ENCODE data around the gene CCL18. TPM values are rescaled to one million over a fixed set of nuclear protein-coding genes. Genes with fewer than 3 reads are reported as not detected.

Gene CCL18
- total RNA-seq, 2 experiments from 2014 or later = not detected

GRCh38 chr17:36057911-36058310, 6.2 kb upstream of the CCL18 start:
- Histone ChIP-seq H3K9me2 (ENCODE audit: insufficient read depth, low read length) (no peaks in the 10 kb centered on the region), H2AFZ (ENCODE audit: low read length) (no peak overlapping the region), H4K20me1 (ENCODE audit: insufficient read depth, low read length) (no peaks in the 10 kb centered on the region), H3K4me3 (ENCODE audit: low read depth, low read length, poor library complexity, severe bottlenecking) (no peak overlapping the region), H3K4me2 (ENCODE audit: low read length) (no peak overlapping the region), H3K4me1 (ENCODE audit: insufficient read depth, low read length, poor library complexity, severe bottlenecking) (no peaks in the 10 kb centered on the region), H3K27ac (ENCODE audit: low read depth, low read length, poor library complexity, severe bottlenecking) (no peak overlapping the region), H3K9me3 (ENCODE audit: low read length) (no peaks in the 10 kb centered on the region), H3K36me3 (ENCODE audit: insufficient read depth, low read length) (no peaks in the 10 kb centered on the region), H3K79me2 (ENCODE audit: insufficient read depth, low read depth, low read length) (no peaks in the 10 kb centered on the region)
- intact Hi-C loops (cut with micrococcal nuclease; ENCODE audit: unreplicated experiment) = no loop called here
- DNase-seq (ENCODE audit: low spot score) = no peak
- POLR2A ChIA-PET = no interaction called here
- CTCF ChIA-PET (ENCODE audit: unreplicated experiment) = no interaction called here
- TF ChIP-seq EZH2phosphoT487 (IDR thresholded peaks at IDR 0.05; ENCODE audit: borderline replicate concordance, low read depth, low read length) (no peak), CTCF (conservative IDR thresholded peaks at IDR 0.05; ENCODE audit: low read length) (no peak)
- no TSS peak for BruUV-seq (replicated peaks)

- intact Hi-C loops (cut with micrococcal nuclease; ENCODE audit: unreplicated experiment) = no loop called here
- Histone ChIP-seq H3K27ac (ENCODE audit: low read depth, low read length, poor library complexity, severe bottlenecking) (no peak overlapping the region), H3K36me3 (ENCODE audit: insufficient read depth, low read length) (no peaks in the 10 kb centered on the region), H3K79me2 (ENCODE audit: insufficient read depth, low read depth, low read length) (no peaks in the 10 kb centered on the region), H3K4me3 (ENCODE audit: low read depth, low read length, poor library complexity, severe bottlenecking) (no peak overlapping the region), H3K9me3 (ENCODE audit: low read length) (no peaks in the 10 kb centered on the region), H3K9me2 (ENCODE audit: insufficient read depth, low read length) (no peaks in the 10 kb centered on the region), H3K4me2 (ENCODE audit: low read length) (no peak overlapping the region), H2AFZ (ENCODE audit: low read length) (no peak overlapping the region), H3K4me1 (ENCODE audit: insufficient read depth, low read length, poor library complexity, severe bottlenecking) (no peaks in the 10 kb centered on the region), H4K20me1 (ENCODE audit: insufficient read depth, low read length) (no peaks in the 10 kb centered on the region)
- ChIA-PET CTCF (ENCODE audit: unreplicated experiment) (no interaction called here), POLR2A (interaction anchor here (1.2 kb wide), 1 partner anchor 14 kb away, joined by 3 read pairs; no protein-coding TSS in a partner anchor)
- BruUV-seq (replicated peaks) = no TSS peak
- no peak for DNase-seq (ENCODE audit: low spot score)
- no peak for TF ChIP-seq EZH2phosphoT487 (IDR thresholded peaks at IDR 0.05; ENCODE audit: borderline replicate concordance, low read depth, low read length)
- TF ChIP-seq CTCF (conservative IDR thresholded peaks at IDR 0.05; ENCODE audit: low read length) = no peak
These were observed 4.7 kb upstream of the CCL18 start for GRCh38 chr17:36059406-36059805.

GRCh38 chr17:36060816-36061215, 3.3 kb upstream of the CCL18 start:
- intact Hi-C loops (cut with micrococcal nuclease; ENCODE audit: unreplicated experiment) = no loop called here
- H3K9me3 ChIP-seq (ENCODE audit: low read length) = no peaks in the 10 kb centered on the region
- no peak for TF ChIP-seq CTCF (conservative IDR thresholded peaks at IDR 0.05; ENCODE audit: low read length)
- no peak for TF ChIP-seq EZH2phosphoT487 (IDR thresholded peaks at IDR 0.05; ENCODE audit: borderline replicate concordance, low read depth, low read length)
- CTCF ChIA-PET (ENCODE audit: unreplicated experiment) = no interaction called here
- no peak overlapping the region for H3K27ac ChIP-seq (ENCODE audit: low read depth, low read length, poor library complexity, severe bottlenecking)
- DNase-seq (ENCODE audit: low spot score) = no peak
- no peaks in the 10 kb centered on the region for H4K20me1 ChIP-seq (ENCODE audit: insufficient read depth, low read length)
- H3K4me2 ChIP-seq (ENCODE audit: low read length) = no peak overlapping the region
- no peaks in the 10 kb centered on the region for H3K4me1 ChIP-seq (ENCODE audit: insufficient read depth, low read length, poor library complexity, severe bottlenecking)
- no peaks in the 10 kb centered on the region for H3K9me2 ChIP-seq (ENCODE audit: insufficient read depth, low read length)
- H3K36me3 ChIP-seq (ENCODE audit: insufficient read depth, low read length) = no peaks in the 10 kb centered on the region
- no peaks in the 10 kb centered on the region for H3K79me2 ChIP-seq (ENCODE audit: insufficient read depth, low read depth, low read length)
- no peak overlapping the region for H3K4me3 ChIP-seq (ENCODE audit: low read depth, low read length, poor library complexity, severe bottlenecking)
- no peak overlapping the region for H2AFZ ChIP-seq (ENCODE audit: low read length)
- POLR2A ChIA-PET = no interaction called here
- BruUV-seq (replicated peaks) = no TSS peak
